HG03175 (cell line): Measurements from ENCODE around the gene ZNF555.

ENCODE experiments used
- ATAC-seq: cut with Tn5 transposase; IDR thresholded peaks from one replicate; pipeline ENCODE4 v1.9.1; 2021; ENCODE audit warnings: mild to moderate bottlenecking, moderate library complexity; ENCODE audit not compliant: unreplicated experiment

The ZNF555 gene

DNA sequence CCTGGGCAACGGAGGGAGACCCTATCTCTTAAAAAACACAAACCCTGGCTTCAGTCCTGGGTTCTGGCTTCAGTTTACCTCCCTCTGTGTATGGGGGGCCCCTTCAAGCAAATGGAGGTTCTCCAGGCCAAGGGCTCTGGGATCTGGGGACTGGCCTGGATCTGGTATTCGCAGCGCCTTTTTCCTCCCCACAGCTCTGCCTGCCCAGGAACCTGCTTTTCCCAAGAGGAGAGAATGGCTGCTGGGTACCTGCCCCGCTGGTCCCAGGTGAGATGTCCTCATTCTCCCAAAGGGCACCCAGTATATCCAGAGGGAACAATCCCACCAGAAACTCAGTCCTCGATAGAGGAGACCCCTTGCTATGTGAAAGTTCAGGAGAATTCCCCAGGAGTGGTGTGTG, 18.4 kb upstream of the ZNF555 start:
- ATAC-seq, result no peak

DNA sequence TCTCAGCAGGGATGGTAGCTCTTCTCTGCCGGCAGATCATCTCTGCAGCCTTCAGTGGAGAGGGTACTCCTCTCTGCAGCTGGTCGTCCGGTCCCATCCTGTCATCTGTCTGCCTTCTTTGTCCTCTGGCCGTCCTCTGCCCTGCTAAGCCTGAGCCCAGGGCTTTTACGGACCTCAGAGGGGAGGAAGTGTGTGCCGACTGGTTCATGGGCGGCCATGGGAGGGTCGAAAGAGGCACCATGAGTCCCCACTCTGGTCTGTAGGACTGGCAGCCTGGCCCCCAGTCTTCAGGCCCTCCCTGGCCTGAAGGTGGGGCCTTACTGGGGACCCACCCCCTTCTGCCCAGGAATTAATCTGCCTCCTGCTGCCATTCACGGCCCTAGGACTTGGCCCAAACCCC, 17.6 kb upstream of the ZNF555 start:
- ATAC-seq, result no peak

DNA sequence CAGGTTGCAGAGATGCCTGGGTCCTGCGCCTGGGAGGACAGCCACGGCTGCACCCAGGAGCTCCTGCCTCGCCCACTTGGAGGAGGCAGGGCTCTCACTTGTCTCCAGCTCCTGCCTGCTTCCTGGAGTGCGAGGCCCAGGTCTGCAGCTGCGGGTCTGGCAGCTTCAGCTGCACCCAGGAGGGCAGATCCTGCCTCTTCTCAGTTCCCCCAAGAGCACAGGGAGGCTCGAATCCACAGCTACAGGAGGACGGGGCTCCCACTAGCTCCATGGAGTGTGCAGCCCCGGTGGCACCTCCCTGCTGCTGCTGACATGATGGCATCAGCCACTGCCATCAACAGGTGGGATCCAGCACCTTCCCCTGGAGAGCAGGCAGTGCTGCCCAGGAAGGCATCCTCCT, 17.1 kb upstream of the ZNF555 start:
- ATAC-seq, result no peak

DNA sequence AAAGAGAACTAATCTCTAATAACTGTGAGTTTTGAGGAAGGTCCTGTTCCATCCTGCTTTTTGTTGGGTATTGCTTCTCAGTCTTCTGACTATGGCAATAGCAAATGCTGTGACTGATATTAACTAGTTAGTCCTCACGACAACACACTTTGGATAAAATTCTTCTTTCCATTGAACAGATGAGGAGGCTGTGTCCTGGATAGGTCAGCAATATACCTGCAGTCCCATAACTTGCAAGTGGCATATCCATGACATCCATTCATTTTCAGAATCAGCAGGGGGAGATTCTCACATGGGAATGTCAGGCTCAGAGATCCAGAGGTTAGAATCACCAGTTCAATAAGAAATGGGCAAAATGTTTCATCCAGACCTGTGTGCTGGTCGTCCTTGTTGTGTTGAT, 14.3 kb upstream of the ZNF555 start:
- ATAC-seq, result no peak

DNA sequence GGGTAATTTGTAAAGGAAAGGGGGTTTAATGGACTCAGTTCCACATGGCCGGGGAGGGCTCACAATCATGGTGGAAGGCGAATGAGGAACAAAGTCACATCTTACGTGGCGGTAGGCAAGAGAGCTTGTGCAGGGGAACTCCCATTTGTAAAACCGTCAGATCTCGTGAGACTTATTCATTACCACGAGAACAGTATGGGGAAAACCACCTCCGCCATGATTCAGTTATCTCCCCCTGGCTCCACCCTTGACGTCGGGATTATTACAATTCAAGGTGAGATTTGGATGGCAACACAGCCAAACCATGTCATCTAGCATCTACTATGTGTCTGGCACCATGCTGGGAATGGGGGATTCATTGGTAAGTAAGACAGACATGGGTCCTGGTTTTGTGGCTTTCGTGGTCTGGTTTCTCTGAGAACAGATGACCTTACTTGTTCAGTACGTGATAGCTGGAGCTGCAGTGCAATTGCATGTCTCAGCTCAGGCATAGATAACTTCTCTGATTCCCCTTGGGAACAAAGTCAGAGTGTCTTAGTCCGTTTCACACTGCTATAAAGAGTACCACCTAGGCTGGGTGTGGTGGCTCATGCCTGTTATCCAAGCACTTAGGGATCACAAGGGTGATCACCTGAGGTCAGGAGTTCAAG, 13.3 kb upstream of the ZNF555 start:
- no peak for ATAC-seq

DNA sequence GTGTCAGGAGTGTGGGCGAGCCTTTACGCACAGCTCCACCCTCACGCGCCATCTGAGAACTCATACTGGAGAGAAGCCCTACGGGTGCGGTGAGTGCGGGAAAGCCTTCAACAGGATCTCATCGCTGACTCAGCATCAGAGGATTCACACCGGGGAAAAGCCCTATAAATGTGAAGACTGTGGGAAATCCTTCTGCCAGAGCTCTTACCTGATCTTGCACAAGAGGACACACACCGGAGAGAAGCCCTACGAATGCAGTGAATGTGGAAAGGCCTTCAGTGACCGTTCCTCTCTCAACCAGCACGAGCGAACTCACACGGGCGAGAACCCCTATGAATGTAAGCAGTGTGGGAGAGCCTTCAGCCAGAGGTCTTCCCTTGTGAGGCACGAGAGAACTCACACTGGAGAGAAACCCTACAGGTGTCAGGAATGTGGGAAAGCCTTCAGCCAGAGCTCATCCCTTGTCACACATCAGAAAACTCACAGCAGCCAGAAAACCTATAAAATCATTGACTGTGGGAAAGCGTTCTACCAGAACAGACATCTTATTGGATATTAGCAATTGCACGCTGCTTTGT, 6.9 kb upstream of the ZNF555 start:
- ATAC-seq, result no peak

DNA sequence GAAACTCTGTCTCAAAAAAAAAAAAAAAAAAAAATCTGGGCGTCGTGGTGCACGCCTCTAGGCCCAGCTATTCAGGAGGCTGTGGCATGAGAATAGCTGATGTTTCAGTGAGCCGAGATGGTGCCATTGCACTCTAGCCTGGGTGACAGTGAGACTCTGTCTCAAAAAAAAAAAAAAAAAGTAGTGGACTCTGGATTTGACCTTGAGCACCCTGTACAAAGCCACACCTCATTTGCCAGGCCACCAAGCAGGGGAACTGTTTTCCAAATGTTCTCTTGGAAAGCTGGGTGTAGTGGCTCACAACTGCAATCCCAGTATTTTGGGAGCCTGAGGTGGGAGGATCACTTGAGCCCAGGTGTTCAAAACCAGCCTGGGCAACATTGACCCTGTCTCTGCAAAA, 3.8 kb upstream of the ZNF555 start:
- no peak for ATAC-seq

DNA sequence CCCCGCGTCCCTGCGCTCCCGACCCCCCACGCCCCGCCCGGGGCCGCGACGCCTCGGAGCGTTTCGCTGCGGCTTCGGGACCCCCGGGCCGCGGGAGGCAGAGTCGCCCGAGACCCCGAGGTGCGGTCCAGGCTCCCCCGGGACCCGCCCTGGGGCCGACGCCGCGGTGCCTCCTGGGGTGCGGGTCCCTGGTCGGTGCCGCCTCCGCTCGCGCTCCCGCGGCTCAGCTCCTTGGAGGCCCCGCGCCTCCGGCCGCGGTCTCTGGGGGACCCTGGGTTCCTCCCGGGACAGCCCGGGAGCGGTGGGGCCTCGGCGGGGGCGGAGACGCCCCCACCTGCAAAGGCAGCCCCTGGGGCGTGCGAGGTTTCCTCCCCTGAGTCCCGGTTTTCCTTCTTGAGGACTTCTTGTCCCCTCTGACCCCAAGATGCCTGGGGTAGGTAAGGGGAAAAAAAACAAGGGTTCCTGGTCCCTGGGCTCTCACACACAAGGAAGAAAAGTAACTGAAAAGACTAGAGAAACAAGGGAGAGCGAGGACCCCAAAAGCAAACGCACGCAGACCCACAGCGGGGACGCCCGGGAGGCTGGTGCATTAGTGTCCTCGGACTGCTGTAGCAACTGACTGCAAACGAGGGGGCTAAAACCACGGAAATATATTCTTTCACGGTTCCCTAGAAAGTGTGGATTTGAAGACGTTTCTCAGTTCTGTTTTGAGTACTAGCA, 740 bp downstream of the ZNF555 start:
- no peak for ATAC-seq

DNA sequence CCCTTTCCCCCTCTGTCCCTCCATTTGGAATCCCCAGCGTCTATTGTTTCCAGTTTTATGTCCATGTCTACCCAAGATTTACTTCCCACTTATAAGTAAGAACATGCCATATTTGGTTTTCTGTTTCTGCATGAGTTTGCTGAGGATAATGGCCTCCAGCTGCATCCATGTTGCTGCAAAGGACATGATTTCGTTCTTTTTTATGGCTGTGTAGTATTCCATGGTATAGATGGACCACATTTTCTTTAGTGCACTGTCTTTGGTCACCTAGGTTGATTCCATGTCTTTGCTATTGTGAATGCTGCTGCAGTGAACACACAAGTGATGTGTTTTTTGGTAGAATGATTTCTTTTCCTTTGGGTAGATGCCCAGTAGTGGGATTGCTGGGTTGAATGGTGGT, 3.8 kb downstream of the ZNF555 start:
- no peak for ATAC-seq

DNA sequence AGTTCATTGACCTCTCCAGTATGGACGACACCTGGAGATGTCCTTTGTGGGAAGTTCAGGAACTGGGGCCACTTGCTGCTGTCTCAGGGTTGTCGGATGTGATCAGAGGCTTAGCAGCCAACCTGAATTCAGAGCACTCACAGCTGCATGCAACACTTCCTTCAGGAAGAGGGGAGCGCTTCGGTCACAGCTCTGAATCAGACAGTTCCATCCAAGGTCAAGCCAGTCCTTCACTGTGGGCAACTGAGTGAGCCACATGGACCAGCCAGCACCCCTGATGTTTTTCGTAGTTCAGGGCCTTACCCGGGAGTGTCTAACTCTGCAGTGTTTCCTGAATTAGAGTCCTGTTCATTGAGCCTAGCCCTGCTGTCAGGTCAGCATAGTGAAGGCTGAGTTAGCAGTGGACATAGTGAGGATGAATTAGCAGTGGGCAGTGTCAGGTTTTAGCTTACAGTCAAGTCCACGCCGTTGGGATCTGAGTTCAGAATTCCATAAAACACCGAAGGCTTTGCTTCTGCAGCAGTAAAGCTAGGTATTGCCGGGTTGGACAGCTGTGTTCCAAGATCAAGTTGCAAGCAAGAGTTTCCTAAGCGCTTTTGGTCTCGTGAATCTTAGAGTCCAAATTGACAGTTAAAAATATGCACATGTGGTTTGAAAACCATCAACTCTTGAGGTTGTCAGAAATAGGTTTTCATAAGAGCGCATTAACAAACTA, 5.1 kb downstream of the ZNF555 start:
- ATAC-seq, result no peak

DNA sequence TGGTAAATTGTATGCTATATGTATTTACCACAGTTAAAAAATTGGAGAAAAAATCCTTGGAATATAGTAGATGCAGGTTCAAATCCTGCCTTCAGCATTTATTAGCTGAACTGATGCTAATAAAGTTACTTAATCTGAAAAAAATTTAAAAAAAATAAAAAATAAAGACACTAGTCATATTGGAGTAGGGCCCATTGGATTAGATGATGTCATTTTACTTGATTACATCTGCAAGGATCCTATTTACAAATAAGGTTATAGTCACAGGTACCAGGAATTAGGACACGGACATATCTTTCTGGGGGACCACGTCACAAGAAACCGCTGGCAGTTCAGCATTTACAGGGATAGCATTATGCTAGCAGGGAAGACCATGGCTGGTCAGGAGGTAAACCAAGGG, 6.2 kb downstream of the ZNF555 start:
- no peak for ATAC-seq

DNA sequence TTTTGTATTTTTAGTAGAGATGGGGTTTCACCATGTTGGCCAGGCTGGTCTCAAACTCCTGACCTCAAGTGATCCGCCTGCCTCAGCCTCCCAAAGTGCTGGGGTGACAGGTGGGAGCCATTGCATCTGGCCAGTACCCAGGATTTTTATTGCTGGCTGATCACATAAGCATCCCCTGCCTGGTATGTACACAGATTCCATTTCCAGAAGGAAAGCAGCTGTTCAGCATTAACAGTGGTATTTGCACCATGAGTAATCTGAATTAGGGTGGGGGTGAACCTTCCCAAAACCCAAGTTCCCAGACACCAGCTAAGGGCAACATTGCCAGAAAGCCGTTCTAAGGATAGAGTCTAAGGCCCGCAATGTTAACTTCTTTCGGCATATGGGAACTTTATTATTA, 7.3 kb downstream of the ZNF555 start:
- no peak for ATAC-seq

DNA sequence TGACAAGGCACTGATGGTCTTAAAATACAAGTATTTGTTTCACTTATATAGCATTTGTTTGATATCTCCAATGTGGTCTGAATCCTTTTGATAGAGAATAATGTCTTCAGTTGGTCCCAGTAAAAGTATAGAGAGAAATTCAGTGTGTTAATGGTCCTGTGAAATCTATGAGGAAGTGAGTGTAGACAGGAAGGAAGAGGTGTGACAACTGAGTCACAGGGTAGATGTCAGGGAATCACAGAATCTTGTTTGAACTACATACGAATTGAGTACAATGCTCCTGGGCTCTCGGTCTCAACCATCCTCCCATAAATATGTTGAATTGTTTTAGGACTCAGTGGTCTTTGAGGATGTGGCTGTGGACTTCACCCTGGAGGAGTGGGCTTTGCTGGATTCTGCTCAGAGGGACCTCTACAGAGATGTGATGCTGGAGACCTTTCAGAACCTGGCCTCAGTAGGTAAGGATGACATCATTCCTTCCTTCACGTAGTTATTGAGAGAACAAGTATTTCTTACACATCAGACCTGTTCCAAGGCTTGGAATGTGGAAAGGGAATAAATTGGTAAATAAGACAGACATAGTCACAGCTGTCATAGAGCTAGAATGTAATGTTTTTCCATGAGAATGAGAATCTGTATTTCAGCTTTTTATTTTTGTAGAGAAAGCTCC, 9.1 kb downstream of the ZNF555 start:
- ATAC-seq, result no peak

DNA sequence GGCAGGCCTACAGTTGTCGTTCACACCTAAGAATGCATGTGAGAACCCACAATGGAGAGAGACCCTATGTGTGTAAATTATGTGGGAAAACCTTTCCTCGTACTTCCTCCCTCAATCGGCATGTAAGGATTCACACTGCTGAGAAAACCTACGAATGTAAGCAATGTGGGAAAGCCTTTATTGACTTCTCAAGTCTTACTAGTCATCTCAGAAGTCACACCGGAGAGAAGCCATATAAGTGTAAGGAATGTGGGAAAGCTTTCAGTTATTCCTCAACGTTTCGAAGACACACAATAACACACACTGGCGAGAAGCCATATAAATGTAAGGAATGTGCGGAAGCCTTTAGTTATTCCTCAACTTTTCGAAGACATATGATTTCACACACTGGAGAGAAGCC, 11.3 kb downstream of the ZNF555 start:
- no peak for ATAC-seq

DNA sequence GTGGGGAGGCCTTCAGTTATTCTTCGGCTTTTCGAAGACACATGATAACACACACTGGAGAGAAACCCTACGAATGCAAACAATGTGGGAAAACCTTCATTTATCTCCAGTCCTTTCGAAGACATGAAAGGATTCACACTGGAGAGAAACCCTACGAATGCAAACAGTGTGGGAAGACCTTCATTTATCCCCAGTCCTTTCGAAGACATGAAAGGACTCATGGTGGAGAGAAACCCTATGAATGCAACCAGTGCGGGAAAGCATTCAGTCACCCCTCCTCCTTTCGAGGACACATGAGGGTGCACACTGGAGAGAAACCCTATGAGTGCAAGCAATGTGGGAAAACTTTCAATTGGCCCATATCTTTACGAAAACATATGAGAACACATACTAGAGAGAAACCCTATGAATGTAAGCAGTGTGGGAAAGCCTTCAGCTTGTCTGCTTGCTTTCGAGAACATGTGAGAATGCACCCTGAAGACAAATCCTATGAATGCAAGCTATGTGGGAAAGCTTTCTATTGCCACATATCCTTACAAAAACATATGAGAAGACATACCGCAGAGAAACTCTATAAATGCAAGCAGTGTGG, 11.8 kb downstream of the ZNF555 start:
- no peak for ATAC-seq

DNA sequence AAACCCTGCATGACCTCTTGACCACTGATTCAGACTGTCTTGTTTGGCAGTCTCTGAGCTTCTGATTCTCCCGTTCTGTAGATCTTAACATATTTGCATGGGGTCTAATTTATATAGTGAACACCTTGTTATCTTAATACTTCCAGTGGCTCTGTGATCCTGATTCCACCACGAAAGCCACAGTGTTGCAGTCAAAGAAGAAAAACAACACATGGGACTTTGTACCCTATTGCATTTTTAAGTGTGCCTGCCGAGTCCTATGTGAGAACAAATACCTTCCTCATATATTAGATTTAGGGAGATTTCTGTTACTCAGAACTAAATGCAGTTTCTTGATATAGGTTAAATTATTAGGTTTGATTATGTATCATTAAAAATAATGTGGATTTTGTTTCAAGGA, 13.6 kb downstream of the ZNF555 start:
- no peak for ATAC-seq

DNA sequence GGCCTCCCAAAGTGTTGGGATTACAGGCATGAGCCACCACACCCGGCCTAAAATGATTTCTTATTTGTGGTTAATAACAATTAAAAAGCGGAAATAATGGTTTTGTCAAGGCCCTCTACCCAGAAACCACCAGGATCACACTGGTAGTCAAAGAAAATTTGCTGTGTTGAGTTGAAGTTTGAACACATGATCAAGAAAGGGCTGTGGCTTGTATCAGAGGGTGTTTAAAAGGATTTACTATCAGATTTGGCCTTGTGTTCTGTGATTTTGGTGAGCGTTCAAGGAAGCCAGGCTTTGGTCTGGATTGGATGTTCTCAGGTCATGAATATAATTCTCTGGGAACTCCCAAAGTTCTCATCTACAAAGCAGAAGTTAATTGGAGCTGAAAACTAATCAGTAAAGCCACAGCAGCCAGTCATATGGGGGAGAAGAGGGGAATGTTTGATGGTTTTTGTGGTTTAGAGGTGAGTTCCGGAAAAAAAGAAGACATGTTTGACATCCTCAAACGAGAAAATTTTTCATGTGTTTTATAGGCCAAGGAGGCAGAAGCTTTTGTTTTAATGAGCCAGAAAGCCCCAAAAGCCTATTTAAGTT, 15.3 kb downstream of the ZNF555 start:
- ATAC-seq, result no peak

DNA sequence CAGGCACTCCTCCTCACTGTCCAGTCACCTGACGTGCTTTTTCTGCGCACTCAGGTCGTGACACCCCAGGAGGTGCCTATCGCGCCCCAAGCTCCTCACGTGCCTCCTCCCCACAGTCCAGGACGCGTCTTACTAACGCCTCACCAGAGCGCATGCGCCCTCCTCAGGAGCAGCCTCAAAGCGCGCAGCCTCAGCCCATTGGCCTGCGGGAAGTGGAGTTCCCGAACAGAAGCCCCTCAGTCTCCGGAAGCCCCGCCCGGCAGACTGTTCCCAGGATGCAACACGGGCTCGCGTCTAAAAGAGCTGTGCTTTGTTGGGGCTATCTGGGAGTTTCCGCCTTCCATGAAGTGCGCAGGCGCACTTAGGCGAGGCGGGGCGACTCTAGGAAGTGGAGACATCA, 17.6 kb downstream of the ZNF555 start:
- ATAC-seq, result no peak

DNA sequence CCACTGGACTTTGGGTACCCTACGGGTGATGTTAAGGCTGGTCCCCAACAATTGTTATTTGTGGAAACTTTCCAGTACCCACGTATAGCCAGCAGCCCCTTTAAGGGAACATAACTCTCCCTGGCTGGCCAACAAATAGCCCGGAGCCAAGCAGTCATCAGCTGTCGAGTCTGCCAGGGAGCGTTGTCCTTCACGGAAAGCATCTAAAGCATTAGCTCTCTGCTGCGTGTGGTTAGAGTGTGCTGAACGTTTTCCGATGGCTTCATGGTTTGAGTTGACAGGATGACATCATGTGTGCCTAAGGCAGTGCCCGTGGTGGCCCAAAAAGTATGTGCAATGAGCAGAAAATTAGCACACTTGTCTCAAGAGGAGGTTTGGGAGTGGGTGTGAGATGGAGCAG, 22.5 kb downstream of the ZNF555 start:
- ATAC-seq, result no peak

DNA sequence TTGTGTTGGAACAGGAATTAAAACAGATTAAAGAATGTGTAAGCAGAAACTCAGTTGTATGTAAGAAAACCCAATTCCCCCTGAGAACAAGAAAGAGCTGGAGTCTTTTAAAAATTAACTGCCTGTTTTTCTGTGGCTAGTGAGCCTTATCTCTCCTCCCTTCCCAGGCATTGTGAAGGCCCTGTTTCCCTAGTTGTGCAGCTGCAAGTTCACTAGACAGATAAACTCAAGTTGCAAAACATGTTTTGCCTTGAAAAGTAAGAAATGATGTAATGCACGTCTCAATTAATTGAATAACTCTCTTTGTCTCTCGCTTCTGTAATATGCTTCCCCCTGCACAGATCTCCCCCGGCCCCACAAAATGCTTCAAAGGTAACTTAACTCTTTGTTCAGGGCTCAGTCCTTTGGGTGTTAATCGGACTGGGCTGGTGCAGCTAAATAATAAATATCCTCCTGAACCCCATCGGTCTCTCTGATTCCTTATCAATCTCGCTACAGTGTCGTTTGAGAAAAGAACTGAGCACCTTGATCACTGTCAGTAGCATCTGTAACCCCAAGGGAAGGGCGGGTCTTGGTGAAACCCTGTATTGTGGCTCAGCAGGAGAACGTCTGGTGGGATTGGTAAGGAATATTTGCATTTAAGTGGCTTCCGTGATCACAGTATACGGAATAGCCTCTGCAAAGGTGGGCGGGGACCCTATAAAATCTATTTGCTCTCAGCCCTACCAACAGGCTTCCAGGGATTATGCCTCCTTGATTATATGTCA, 24.2 kb downstream of the ZNF555 start:
- ATAC-seq, result no peak
